ENCODE measurements around the gene DIDO1.

GRCh38 chr20:62834967-62835730 is 91.2 kb downstream of the DIDO1 start:
- TF ChIP-seq CTCF (IDR thresholded peaks at IDR 0.05) (no peak), POLR2A (IDR thresholded peaks at IDR 0.05) (no peak), POLR2AphosphoS5 (IDR thresholded peaks at IDR 0.05) (no peak)
